GM12878 (cell line): Measurements from ENCODE around the gene PEX6.
"Not testable (repeated sequence)": the region's sequence is repeated elsewhere in the genome, so short reads cannot be mapped to it uniquely, and the experiment has no call there.

ENCODE experiments used
- E4F1 ChIP-seq: fragments of 450-650 bp; IDR thresholded peaks from 2 replicates; pipeline ENCODE4 v1.6.1; 2018; ENCODE audit warnings: borderline replicate concordance, mild to moderate bottlenecking; ENCODE audit not compliant: partially characterized antibody
- GABPA ChIP-seq: IDR thresholded peaks from 2 replicates; pipeline ENCODE4 v1.6.1; 2014; ENCODE audit warnings: antibody characterized with exemption, low read depth, mild to moderate bottlenecking, inconsistent platforms
- SIN3A ChIP-seq: IDR thresholded peaks from 2 replicates; pipeline ENCODE4 v1.6.1; 2012; ENCODE audit warnings: low read depth, low read length, improper control_type of control experiment

GRCh38 chr6:42998205-42998604 is 19.2 kb upstream of the PEX6 start:
- not testable (repeated sequence) for TF ChIP-seq SIN3A, GABPA, E4F1
